B cell (primary cell): ENCODE results near the gene PPP1R14D.

Experiments
- CTCF ChIP-seq: fragments of 200-600 bp; IDR thresholded peaks from one replicate; pipeline ENCODE4 v1.8.0; 2022; ENCODE audit warnings: antibody characterized with exemption, mild to moderate bottlenecking
- EZH2 ChIP-seq: IDR thresholded peaks from 2 replicates; pipeline ENCODE4 v1.6.1; 2012; ENCODE audit warnings: borderline replicate concordance, low read depth, mild to moderate bottlenecking, moderate library complexity, low read length; ENCODE audit not compliant: insufficient read depth, poor library complexity, severe bottlenecking

DNA sequence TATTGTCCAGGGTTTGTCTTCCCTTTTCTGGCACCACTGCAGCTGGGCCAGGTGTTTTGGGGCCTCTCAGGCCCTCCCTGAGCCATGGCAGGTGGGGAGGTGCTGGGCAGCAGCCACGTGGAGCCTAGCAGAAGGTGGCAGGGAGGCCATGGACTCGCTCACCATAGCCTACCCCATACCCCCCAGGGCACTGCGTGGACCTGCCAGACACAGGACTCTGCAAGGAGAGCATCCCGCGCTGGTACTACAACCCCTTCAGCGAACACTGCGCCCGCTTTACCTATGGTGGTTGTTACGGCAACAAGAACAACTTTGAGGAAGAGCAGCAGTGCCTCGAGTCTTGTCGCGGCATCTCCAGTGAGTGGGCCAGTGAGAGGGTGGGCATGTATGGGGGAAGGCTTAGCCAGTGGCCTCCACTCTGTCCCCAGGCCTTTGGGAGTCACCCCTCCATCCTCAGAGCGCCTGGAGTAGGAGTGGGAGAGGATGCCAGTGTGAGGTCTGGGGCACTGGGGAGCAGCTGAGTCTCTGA lies 27.3 kb upstream of the PPP1R14D start:
- TF ChIP-seq CTCF (no peak), EZH2 (no peak)
